A673 (cell line): ENCODE results near the gene SULT1E1.

Experiments
- EZH2 ChIP-seq: fragments of 200-600 bp; sonication (generic); IDR thresholded peaks from 2 replicates; pipeline ENCODE4 v1.6.1; 2017; ENCODE audit warnings: borderline replicate concordance, low read depth, mild to moderate bottlenecking, mixed read lengths, antibody characterized with exemption, low read length; ENCODE audit not compliant: poor library complexity, severe bottlenecking
- TF ChIP-seq, protein P1 (sequence below): fragments of 300-800, 200-600 bp; sonication (generic); conservative IDR thresholded peaks from 2 replicates; pipeline ENCODE4 v1.5.1; 2017; ENCODE audit warnings: low read depth, mild to moderate bottlenecking, antibody characterized with exemption, low read length, moderate library complexity, mixed read lengths

DNA sequence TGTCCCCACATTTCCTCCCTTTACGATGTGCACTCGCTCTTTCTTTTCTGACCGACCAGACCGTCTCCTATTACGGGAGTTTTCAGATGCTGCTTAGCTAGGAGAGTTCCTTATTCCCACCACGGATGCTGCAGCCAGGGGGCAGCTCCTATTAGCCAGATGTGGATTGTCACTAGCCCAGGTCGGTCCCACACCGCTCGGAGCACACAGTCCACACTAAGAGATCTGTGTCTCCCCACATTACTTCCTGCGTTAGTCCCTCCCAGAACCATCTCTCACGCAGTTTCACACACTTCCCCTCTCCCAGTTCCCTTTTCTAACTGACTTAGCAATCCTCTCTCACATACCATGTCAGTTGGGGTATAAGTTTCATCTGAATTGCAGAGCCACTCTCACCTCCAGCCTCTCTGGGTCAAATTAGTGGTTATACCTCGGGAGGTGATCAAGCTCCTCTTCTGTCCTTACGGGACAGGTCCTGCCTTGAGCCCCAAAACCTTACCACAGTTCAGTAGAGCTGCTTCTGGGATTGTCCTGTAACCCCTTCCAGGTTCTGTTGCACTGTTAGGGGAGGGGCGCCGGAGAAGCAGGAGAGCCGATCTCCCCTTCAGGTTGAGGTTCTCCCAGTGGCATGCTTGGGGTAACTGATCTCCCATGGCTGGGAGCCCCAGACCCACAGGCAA lies 28.2 kb downstream of the SULT1E1 start:
- no peak for TF ChIP-seq EZH2
- TF ChIP-seq, protein P1, sequence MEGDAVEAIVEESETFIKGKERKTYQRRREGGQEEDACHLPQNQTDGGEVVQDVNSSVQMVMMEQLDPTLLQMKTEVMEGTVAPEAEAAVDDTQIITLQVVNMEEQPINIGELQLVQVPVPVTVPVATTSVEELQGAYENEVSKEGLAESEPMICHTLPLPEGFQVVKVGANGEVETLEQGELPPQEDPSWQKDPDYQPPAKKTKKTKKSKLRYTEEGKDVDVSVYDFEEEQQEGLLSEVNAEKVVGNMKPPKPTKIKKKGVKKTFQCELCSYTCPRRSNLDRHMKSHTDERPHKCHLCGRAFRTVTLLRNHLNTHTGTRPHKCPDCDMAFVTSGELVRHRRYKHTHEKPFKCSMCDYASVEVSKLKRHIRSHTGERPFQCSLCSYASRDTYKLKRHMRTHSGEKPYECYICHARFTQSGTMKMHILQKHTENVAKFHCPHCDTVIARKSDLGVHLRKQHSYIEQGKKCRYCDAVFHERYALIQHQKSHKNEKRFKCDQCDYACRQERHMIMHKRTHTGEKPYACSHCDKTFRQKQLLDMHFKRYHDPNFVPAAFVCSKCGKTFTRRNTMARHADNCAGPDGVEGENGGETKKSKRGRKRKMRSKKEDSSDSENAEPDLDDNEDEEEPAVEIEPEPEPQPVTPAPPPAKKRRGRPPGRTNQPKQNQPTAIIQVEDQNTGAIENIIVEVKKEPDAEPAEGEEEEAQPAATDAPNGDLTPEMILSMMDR = no peak
